SK-N-MC (cell line): ENCODE measurements around the gene CYSRT1.

Experiments used
- DNase-seq: peaks from one replicate; pipeline ENCODE4 v3.0.0-alpha.2; 2011; ENCODE audit warnings: low read depth, low spot score
- H3K27ac ChIP-seq: fragments of 200-600 bp; sonication (generic); 2 replicates; pipeline ENCODE4 v1.5.1; 2016; ENCODE audit warnings: mixed run types
- H3K36me3 ChIP-seq: fragments of 200-600 bp; sonication (generic); 2 replicates; pipeline ENCODE4 v1.6.1; 2017; ENCODE audit warnings: antibody characterized with exemption, low read length, mixed read lengths; ENCODE audit not compliant: insufficient read depth
- H3K4me3 ChIP-seq: fragments of 200-600 bp; sonication (generic); 2 replicates; pipeline ENCODE4 v1.5.1; 2016
- H3K9ac ChIP-seq: fragments of 200-600 bp; sonication (generic); 2 replicates; pipeline ENCODE4 v1.8.0; 2017; ENCODE audit warnings: mixed run types, mixed read lengths; ENCODE audit not compliant: insufficient read length
- H3K9me3 ChIP-seq: fragments of 200-600 bp; sonication (generic); 2 replicates; pipeline ENCODE4 v1.6.1; 2017; ENCODE audit warnings: low read depth, mild to moderate bottlenecking, antibody characterized with exemption, low read length, moderate library complexity, mixed read lengths
- EZH2 ChIP-seq: fragments of 200-600 bp; sonication (generic); IDR thresholded peaks from one replicate; pipeline ENCODE4 v1.6.1; 2017; ENCODE audit warnings: antibody characterized with exemption
- FOXP2 ChIP-seq: optimal IDR thresholded peaks from 2 replicates; pipeline ENCODE3; 2011; ENCODE audit warnings: mild to moderate bottlenecking, moderate library complexity; ENCODE audit not compliant: insufficient read depth; ENCODE audit errors: extremely low read length, control extremely low read depth
- POLR2AphosphoS5 ChIP-seq: IDR thresholded peaks from 2 replicates; pipeline ENCODE4 v1.6.1; 2012; ENCODE audit warnings: mild to moderate bottlenecking, low read depth, low read length, borderline replicate concordance

The CYSRT1 gene

DNA sequence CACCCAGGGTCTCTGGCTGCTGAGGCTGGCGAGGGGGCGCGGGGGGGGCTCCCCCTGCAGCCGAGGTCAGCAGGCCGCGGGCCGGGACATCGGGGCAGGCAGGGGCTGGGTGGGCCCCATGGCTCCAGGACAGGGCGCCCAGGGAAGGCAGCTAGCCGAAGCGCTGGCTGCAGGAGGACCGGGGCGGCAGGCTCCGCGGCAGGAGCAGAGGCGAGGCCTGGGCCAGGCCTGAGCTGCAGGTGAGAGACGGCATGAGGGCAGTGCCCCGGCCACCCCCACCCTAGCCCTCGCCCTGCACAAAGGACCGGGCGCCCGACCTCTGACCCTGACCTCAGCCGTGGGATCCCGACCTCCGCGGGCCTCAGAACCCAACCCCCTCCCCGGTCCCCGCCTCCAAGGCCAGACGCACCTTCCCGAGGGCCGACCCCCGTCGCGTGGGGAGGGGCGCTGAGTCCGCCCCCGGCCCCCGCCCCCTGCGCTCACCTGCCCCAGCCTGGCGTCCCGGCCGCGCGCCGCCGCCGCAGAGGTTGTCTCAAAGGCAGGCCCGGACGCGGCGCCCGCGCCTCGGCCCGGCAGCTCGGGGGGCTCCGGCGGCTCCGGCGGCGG lies 3.4 kb upstream of the CYSRT1 start:
- Histone ChIP-seq H3K36me3 (no peaks in the 10 kb centered on the region), H3K4me3 (peak overlapping the region; percentile 74), H3K9me3 (no peaks in the 10 kb centered on the region), H3K9ac (peak overlapping the region; percentile 41), H3K27ac (no peak overlapping the region)
- DNase-seq, result no peak
- no peak for TF ChIP-seq FOXP2
- no peak for TF ChIP-seq EZH2
- no peak for TF ChIP-seq POLR2AphosphoS5

DNA sequence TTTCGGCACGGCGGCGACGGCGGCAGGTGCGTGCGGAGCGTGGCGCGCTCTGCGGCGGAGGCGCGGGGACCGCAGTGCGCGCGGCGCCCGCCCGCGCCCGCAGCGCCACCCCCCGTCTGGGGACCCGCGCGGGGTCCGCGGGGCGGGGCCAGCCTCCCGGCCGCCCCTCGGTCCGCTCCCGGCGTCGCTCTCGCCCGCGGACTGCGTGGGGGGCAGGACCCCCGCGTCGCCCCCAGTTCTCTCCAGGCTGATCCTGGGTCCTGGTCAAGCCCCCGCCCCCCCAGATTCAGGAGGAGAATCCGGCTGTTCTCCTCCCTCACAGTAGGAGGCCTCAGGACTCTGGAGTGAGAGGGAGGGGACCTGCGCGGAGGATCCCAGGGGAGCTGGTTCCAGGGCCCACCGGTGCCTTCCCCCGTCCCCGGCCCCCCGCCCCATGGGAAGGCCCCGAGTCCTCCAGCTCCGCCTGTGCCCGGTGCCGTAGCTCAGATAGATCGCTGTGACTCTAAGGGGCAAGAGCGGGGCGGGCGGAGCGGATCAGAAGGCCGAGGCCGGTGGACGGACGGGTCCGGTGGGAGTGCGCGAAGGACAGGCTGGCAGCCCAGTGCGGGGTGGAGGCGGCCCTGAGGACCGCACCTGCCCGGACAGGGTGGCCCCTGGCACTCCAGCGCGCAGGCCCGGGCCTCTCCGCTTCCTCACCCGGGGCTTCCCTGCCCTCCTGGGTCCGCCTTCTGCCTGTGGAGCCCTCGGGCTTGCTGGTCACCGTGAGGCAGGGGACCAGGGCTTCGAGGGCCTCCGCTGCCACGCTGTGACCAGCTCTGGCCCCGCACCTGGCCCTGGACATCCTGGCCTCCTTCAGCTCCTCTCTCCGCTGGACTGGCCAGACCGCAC lies 2.5 kb upstream of the CYSRT1 start, which contains the start of gene RNF208:
RNF208 (minus strand) TSS at position 51 of the 888 bp plus-strand sequence. CDS start 1,028 bp downstream, outside the sequence.
- H3K4me3 ChIP-seq, result peak within 1 kb of the TSS; percentile 97
- no peak within 1 kb of the TSS for H3K27ac ChIP-seq
- TF ChIP-seq POLR2AphosphoS5 (no peak), EZH2 (no peak), FOXP2 (no peak)
- no peaks in the 10 kb centered on the region for H3K9me3 ChIP-seq
- H3K36me3 ChIP-seq, result no peaks in the 10 kb centered on the region
- H3K9ac ChIP-seq, result peak within 1 kb of the TSS; percentile 45
- DNase-seq, result no peak

DNA sequence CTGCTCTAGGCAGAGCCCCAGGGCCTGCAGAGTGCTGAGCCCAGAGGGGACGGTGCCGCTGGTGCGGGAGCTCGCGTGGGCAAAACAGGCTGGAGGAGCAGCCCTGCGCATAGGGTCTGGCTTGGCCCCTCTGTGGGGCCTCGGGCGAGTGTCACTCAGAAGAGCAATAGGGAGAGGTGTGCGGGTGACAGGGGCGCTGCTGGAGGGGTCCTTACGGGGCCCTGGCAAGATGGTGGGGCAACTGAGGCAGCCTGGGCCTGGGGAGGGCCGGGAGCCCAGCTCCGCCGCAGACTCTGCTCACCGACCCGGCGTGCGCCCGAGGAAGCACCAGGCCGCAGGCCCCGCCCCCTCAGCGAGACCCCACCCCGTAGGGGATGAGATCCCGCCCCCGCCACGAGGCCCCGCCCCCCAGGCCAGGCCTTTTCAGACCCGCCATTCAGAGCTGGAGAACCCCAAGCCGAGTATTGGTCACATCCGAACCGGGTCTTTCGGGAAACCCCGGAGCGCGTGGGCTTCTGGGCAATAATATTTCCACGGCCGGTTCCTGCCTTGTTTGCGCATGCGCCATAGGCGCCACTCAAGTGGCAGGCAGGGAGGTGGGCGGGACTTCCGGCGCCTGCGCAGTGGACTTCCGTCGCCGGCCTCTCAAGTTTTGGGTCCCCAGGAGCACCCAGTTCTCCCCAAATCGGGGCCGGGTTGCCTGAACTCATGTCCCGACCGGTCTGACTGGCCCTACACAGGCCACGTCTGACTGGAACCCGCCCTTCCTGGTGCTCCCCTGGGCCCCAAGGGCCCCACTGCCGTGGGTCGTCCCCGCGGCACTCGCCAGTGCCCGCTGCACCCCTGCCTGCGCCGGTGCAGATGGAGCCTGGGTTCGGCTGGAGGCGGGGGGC lies 1.6 kb upstream of the CYSRT1 start:
- Histone ChIP-seq H3K36me3 (no peaks in the 10 kb centered on the region), H3K27ac (peak overlapping the region; percentile 81), H3K9me3 (no peaks in the 10 kb centered on the region), H3K9ac (peak overlapping the region; percentile 99), H3K4me3 (peak overlapping the region; percentile 97)
- peak; percentile 90 for DNase-seq
- no peak for TF ChIP-seq EZH2
- TF ChIP-seq POLR2AphosphoS5, result peak; percentile 86

DNA sequence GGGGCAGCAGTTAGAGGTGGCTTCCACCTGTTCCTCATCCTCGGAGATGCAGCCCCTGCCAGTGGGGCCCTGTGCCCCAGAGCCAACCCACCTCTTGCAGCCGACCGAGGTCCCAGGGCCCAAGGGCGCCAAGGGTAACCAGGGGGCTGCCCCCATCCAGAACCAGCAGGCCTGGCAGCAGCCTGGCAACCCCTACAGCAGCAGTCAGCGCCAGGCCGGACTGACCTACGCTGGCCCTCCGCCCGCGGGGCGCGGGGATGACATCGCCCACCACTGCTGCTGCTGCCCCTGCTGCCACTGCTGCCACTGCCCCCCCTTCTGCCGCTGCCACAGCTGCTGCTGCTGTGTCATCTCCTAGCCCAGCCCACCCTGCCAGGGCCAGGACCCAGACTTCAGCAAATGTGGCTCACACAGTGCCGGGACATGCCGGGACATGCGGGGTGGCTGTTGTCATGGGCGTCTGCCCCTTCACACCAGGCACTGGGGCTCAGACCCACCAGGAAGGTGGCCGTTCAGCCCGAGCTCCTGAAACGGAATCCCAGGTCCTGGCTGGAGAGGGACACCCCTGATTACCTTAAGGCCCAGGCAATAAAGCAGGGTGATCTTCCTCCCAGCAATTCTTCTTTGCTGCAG lies 841 bp downstream of the CYSRT1 start:
- Histone ChIP-seq H3K27ac (no peak overlapping the region), H3K4me3 (no peak overlapping the region), H3K36me3 (no peaks in the 10 kb centered on the region), H3K9ac (no peak overlapping the region), H3K9me3 (no peaks in the 10 kb centered on the region)
- DNase-seq, result no peak
- no peak for TF ChIP-seq EZH2
- no peak for TF ChIP-seq FOXP2

DNA sequence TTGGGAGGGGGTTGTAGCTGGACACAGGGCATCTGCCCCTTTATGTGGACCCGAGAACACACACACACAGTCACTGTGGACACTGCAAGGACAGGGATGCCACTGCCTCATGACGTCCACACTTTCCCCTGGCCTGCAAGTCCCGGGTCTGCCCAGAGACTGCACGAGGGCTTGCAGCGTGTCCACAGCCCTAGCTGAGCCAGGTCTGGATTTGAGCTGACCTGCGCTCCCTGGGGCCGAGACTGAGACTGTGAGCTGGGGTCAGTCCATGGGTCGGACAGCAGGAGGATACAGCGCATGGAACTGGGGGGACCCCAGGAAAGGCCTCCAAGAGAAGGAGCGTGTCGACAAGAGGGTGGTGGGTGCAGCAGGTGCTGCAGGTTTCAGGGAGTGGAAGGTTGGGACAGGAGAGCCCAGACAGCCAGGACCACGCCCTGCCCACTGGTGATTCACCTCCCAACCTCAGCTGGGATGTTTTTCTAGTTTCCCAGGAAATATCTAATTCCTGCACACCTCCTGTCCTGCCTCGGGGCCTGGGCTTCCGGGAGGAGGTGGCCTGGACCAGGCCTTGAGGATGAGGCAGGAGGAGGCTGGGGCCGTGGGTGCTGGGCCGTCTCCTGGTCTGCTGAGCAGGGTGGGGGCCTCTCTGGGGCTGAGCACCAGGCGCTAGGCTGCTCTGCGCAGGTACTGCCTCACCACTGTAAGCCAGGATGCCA lies 1.5 kb downstream of the CYSRT1 start:
- no peak overlapping the region for H3K27ac ChIP-seq
- DNase-seq, result no peak
- H3K9ac ChIP-seq, result no peak overlapping the region
- no peak overlapping the region for H3K4me3 ChIP-seq
- no peaks in the 10 kb centered on the region for H3K36me3 ChIP-seq
- no peak for TF ChIP-seq POLR2AphosphoS5
- H3K9me3 ChIP-seq, result no peaks in the 10 kb centered on the region

DNA sequence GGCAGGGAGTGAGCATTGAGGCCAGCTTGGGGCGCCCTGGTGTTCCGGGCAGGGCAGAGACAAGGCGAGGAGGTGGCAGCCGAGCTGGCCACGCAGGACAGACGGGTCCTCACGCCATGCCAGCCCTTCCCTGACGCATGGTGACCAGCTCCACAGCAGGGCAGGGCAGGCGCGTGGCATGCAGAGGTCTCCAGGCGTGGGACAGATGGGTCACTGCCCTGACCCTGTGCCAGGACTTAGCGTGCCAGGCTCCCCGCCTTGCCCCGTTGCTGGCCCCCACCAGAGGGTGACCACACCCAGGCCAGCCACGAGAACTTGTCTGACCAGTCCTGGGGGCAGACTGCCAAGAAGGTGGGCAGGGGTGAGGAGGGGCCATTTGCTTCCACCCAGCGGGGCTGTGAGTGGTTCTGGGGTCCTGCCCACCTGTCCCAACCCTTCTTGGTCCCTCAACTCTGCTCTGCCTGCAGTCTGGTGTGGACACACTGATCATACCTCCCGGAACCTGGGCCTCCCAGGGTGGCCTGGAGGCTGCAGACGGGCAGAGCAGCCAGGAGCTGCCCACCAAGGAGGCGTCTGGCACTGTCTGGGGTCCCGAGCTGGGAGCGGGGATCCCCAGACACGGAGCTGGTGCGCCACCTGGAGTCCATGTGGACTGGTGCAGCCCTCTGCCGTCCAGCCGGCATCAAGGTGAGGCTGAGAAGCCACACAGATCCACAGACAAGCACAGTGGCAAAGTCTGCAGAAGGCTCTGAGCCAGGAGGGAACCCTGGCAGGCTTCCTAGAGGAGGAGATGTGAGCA lies 2.3 kb downstream of the CYSRT1 start, which contains the start of gene RNF224:
RNF224 (plus strand) TSS at position 449 of the 799 bp plus-strand sequence. CDS start 834 bp downstream, outside the sequence.
- H3K9ac ChIP-seq, result no peak within 1 kb of the TSS
- no peak within 1 kb of the TSS for H3K4me3 ChIP-seq
- TF ChIP-seq EZH2 (no peak), FOXP2 (no peak), POLR2AphosphoS5 (no peak)
- H3K9me3 ChIP-seq, result no peaks in the 10 kb centered on the region
- H3K27ac ChIP-seq, result no peak within 1 kb of the TSS
- H3K36me3 ChIP-seq, result no peaks in the 10 kb centered on the region
- no peak for DNase-seq

DNA sequence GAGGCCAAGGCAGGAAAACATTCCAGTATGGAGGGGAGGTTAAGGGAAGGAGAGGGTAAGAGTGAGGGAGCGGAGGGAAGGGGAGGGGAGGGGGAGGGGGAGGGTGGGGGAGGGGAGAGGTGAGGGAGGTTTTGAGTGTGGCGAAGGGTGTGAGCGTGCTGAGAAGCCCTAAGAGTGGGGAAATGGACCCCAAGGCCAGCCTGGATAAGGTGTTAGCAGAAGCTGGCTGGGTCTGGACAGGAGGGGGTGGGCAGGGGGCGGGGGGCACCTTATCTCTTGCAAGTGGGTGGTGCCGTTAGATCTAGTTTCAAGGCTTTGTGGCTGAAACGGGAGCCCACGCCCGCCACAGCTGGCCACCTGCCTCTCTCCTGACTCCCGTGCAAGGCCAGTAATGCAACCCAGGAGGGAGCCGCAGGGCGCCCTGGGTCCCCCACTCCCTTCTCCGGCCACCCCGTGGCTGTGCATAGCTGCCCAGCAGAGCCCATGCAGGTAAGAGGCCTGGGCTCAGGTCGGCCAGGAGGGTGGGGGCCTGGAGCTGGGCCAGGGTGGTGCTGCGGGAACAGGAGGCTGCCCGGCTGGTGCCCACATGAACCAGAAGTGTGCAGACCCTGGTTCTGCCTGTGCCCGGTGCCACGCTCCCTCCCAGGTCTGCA lies 3.0 kb downstream of the CYSRT1 start:
- no peak for TF ChIP-seq FOXP2
- no peak for TF ChIP-seq EZH2
- TF ChIP-seq POLR2AphosphoS5, result no peak
- H3K4me3 ChIP-seq, result no peak overlapping the region
- H3K9ac ChIP-seq, result no peak overlapping the region
- no peaks in the 10 kb centered on the region for H3K9me3 ChIP-seq
- H3K36me3 ChIP-seq, result no peaks in the 10 kb centered on the region
- no peak overlapping the region for H3K27ac ChIP-seq
- DNase-seq, result no peak
